Esophagus squamous epithelium (tissue), 5 donors: Measurements from ENCODE around the gene TUT4. TPM values are rescaled to one million over a fixed set of nuclear protein-coding genes. Genes with fewer than 3 reads are reported as not detected.

Source experiments
- DNase-seq: peaks from one replicate; lab custom pipeline; 2025; lab: John Stamatoyannopoulos, UW
- H3K27ac ChIP-seq, 4 donors: fragments of 200-600 bp; sonication (generic); one replicate each; pipeline ENCODE4 v1.5.1; 2016 to 2019; ENCODE audit warnings: mild to moderate bottlenecking in 1 of 4
- H3K27me3 ChIP-seq, 4 donors: fragments of 200-600 bp; sonication (generic); 1 replicate in 3 of 4; 2 replicates in 1 of 4; pipeline versions ENCODE4 v1.5.1 to v1.6.0; 2017 to 2021; ENCODE audit warnings: antibody characterized with exemption in 1 of 4
- H3K36me3 ChIP-seq, 3 donors: fragments of 200-600 bp; sonication (generic); one replicate each; pipeline ENCODE4 v1.5.1; 2016 to 2019
- H3K4me1 ChIP-seq, 3 donors: fragments of 200-600 bp; sonication (generic); one replicate each; pipeline ENCODE4 v1.5.1; 2017 to 2019
- H3K4me3 ChIP-seq, 4 donors: fragments of 200-600 bp; sonication (generic); 1 replicate in 3 of 4; 2 replicates in 1 of 4; pipeline ENCODE4 v1.5.1; 2016 to 2019; ENCODE audit warnings: mild to moderate bottlenecking in 2 of 4, moderate library complexity in 1 of 4
- H3K9me3 ChIP-seq, 3 donors: fragments of 200-600 bp; sonication (generic); one replicate each; pipeline ENCODE4 v1.5.1; 2016 to 2019
- POLR2A ChIP-seq, 4 donors: fragments of 450-650 bp; IDR thresholded peaks; one replicate each; pipeline ENCODE4 v1.6.1; 2017; ENCODE audit warnings: antibody characterized with exemption in 4 of 4, mild to moderate bottlenecking in 4 of 4, moderate library complexity in 3 of 4
- WGBS, 2 donors: methylation state at CpG; one replicate each; pipeline ENCODE4 v1.1.5; 2018; 5-methylcytosine and 5-hydroxymethylcytosine counted together
- intact Hi-C: fragments of 100-400 bp; cut with DNase I; formaldehyde crosslinking; loops from one replicate; pipeline ENCODE4 v1.15.0; 2022
- total RNA-seq, 4 donors: library from RNA; depleted of rRNA; stranded (reverse); fragments of >200 nt; gene quantifications; one replicate each; pipeline ENCODE4 v1.1.0, GENCODE V29; 2016
- TF ChIP-seq, protein P1 (sequence below), 6 experiments: fragments of 450-650 bp in 4 of 6; fragments of 200-600 bp in 2 of 6; sonication (generic) in 2 of 6; IDR thresholded peaks; one replicate each; pipeline ENCODE4 v1.5.1; 2016 to 2019; ENCODE audit warnings: antibody characterized with exemption in 6 of 6, mild to moderate bottlenecking in 4 of 6, moderate library complexity in 4 of 6
- donor health status: DM: yes; HTN: yes; CAD: no.

The TUT4 gene
- total RNA-seq, 4 donors from 2014 or later, result 18.9 to 56.1 (median 26.8) TPM

DNA sequence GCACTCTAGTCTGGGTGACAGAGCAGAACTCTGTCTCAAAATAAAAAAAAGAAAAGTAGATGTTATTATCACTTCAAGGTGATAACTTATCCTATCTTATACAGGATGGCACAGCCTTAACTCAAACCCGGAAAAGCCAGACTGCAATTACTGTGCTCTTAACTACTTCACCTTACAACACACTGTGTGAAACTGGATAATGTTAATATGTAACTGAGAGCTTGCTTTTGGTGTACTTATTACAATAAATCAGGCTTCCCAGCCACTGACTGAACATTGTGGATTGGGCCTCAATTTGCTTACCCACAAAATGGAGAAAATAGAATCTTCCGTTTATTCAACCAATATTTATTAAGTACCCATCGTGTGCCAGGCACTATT lies 150.0 kb downstream of the TUT4 start:
- H3K27ac ChIP-seq, result no peak overlapping the region

DNA sequence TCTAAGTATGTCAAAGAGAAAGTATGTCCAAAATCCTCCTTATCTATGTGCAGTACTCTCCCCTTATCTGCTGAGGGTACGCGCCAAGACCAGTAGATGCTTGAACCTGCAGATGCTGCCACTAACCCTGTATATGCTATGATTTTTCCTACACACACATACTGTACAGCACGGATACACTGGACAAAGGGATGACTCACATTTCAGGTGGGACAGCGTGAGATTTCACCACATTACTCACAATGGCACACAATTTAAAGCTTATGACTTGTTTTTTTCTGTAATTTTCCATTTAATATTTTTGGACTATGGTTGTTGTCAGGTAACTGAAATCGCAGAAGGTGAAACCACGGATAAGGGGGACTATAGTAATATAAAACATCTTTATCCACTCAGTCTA lies 152.8 kb downstream of the TUT4 start:
- TF ChIP-seq, protein P1, sequence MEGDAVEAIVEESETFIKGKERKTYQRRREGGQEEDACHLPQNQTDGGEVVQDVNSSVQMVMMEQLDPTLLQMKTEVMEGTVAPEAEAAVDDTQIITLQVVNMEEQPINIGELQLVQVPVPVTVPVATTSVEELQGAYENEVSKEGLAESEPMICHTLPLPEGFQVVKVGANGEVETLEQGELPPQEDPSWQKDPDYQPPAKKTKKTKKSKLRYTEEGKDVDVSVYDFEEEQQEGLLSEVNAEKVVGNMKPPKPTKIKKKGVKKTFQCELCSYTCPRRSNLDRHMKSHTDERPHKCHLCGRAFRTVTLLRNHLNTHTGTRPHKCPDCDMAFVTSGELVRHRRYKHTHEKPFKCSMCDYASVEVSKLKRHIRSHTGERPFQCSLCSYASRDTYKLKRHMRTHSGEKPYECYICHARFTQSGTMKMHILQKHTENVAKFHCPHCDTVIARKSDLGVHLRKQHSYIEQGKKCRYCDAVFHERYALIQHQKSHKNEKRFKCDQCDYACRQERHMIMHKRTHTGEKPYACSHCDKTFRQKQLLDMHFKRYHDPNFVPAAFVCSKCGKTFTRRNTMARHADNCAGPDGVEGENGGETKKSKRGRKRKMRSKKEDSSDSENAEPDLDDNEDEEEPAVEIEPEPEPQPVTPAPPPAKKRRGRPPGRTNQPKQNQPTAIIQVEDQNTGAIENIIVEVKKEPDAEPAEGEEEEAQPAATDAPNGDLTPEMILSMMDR (IDR thresholded peaks at IDR 0.05), result no peak
- no peak for TF ChIP-seq POLR2A (IDR thresholded peaks at IDR 0.05)
- 81 to 85% methylated on average over 6 of the region's 6 CpGs for WGBS, 2 donors
- intact Hi-C loops, result no loop called here

More for the DNA sequence above, 150.0 kb downstream of the TUT4 start:
- no peak for DNase-seq
- TF ChIP-seq, protein P1 (IDR thresholded peaks at IDR 0.05), result no peak
- no peak for TF ChIP-seq POLR2A (IDR thresholded peaks at IDR 0.05)
- WGBS, 2 donors, result 44 to 45% methylated on average over 3 of the region's 3 CpGs
- Histone ChIP-seq H3K27me3 (no peaks in the 10 kb centered on the region), H3K9me3 (no peaks in the 10 kb centered on the region), H3K36me3 (peaks cover 0 to 22% (median 0%) of the 10 kb centered on the region in 3 donors), H3K4me1 (peaks cover 10 to 36% (median 16%) of the 10 kb centered on the region in 3 donors), H3K4me3 (peak overlapping the region in 1 of 4 donors; percentile 94)
- intact Hi-C loops, result no loop called here

DNA sequence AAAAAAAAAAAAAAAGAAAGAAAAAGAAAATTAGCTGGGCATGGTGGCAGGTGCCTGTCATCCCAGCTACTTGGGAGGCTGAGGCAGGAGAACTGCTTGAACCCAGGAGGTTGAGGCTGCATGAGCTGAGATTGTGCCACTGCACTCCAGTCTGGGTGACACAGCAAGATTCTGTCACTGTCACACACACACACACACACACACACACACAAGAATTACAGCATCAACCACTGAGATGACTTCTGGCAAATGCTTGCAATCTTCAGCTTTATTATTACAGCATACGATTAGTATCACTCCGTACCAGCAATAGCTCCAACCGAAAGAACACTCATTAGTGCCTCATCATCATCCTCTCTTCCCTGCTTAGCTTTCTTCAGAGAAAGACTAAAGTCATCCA lies 153.3 kb downstream of the TUT4 start:
- intact Hi-C loops, result no loop called here
- no peak overlapping the region for H3K4me3 ChIP-seq
- no peak overlapping the region for H3K27ac ChIP-seq
- H3K9me3 ChIP-seq, result no peaks in the 10 kb centered on the region
- H3K36me3 ChIP-seq, result peaks cover 0 to 10% (median 0%) of the 10 kb centered on the region in 3 donors
- TF ChIP-seq POLR2A (IDR thresholded peaks at IDR 0.05), result no peak
- TF ChIP-seq, protein P1 (IDR thresholded peaks at IDR 0.05), result no peak
- 91 to 92% methylated on average over 3 of the region's 3 CpGs for WGBS, 2 donors
- H3K4me1 ChIP-seq, result peaks cover 4 to 15% (median 5%) of the 10 kb centered on the region in 3 donors
- DNase-seq, result no peak
- H3K27me3 ChIP-seq, result no peaks in the 10 kb centered on the region

More for the DNA sequence above, 152.8 kb downstream of the TUT4 start:
- no peak for DNase-seq
- no peak overlapping the region for H3K27ac ChIP-seq
- no peak overlapping the region for H3K4me3 ChIP-seq
- H3K4me1 ChIP-seq, result peaks cover 4 to 17% (median 6%) of the 10 kb centered on the region in 3 donors
- no peaks in the 10 kb centered on the region for H3K27me3 ChIP-seq
- no peaks in the 10 kb centered on the region for H3K9me3 ChIP-seq
- H3K36me3 ChIP-seq, result peaks cover 0 to 10% (median 0%) of the 10 kb centered on the region in 3 donors

DNA sequence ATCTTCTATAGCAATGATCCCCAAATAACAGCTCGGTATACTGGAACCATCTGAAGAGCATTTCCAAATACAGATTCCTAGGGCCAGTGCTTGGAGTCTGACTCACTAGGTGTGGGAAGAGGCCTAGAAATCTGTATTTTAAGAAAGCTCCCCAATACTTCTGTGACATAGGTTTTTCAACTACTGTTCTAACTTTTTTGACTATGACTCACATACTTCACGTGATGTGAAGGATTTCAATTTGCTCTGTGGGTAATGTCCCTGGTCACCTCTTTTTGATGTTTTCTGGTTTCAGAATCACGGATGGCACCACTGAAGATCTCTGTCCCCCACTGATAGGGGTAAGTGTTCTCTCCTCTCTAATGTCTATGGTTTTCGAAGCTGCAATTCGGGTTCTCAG lies 159.7 kb downstream of the TUT4 start:
- Histone ChIP-seq H3K4me1 (no peaks in the 10 kb centered on the region), H3K27me3 (no peaks in the 10 kb centered on the region), H3K27ac (no peak overlapping the region), H3K4me3 (no peak overlapping the region), H3K36me3 (peaks cover 0 to 13% (median 0%) of the 10 kb centered on the region in 3 donors), H3K9me3 (no peaks in the 10 kb centered on the region)
- WGBS, 2 donors, result 88 to 93% methylated on average over 5 of the region's 5 CpGs
- intact Hi-C loops, result no loop called here
- no peak for TF ChIP-seq POLR2A (IDR thresholded peaks at IDR 0.05)
- TF ChIP-seq, protein P1 (IDR thresholded peaks at IDR 0.05), result no peak
- DNase-seq, result no peak

DNA sequence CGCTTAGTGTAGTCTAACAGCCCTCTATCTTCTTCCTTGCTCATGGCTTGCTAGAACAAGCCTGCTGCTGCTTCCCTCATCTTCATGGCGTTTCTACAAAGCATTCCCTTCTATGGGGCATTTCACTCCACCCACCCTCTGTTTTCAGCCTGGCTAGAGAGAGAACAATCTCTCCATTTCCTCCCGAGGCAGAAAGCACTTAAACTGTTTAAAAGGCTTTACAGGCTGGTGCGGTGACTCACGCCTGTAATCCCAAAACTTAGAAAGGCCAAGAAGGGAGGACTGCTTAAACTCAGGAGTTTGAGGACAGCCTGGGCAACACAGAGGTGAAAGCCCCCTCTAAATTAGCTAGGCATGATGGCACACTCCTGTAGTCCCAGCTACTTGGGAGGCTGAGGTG lies 166.4 kb downstream of the TUT4 start:
- H3K27me3 ChIP-seq, result no peaks in the 10 kb centered on the region
- no peak overlapping the region for H3K4me3 ChIP-seq
- no peaks in the 10 kb centered on the region for H3K9me3 ChIP-seq
- H3K27ac ChIP-seq, result peak overlapping the region in 2 of 4 donors; percentile 16 to 34
- intact Hi-C loops, result no loop called here
- TF ChIP-seq, protein P1 (IDR thresholded peaks at IDR 0.05), result no peak
- no peak for TF ChIP-seq POLR2A (IDR thresholded peaks at IDR 0.05)
- peaks cover 0 to 24% (median 0%) of the 10 kb centered on the region in 3 donors for H3K36me3 ChIP-seq
- 27 to 46% methylated on average over 2 to 5 of the region's 5 CpGs for WGBS, 2 donors
- DNase-seq, result no peak
- H3K4me1 ChIP-seq, result peaks cover 0 to 7% (median 0%) of the 10 kb centered on the region in 3 donors
